HepG2 (cell line): ENCODE data around the gene PRIMPOL. TPM values are rescaled to one million over a fixed set of nuclear protein-coding genes. Genes with fewer than 3 reads are reported as not detected.

Experiments
- DNMT1 ChIP-seq: sonication (generic); formaldehyde crosslinking; IDR thresholded peaks from 2 replicates; pipeline ENCODE4 v1.5.1; 2020; ENCODE audit warnings: mild to moderate bottlenecking, missing genetic modification reagents
- EEA1 ChIP-seq: sonication (generic); formaldehyde crosslinking; IDR thresholded peaks from 2 replicates; pipeline ENCODE4 v1.5.1; 2020; ENCODE audit warnings: mild to moderate bottlenecking, missing genetic modification reagents, borderline replicate concordance
- ELF3 ChIP-seq: IDR thresholded peaks from 2 replicates; pipeline ENCODE4 v1.6.1; 2016; ENCODE audit warnings: missing genetic modification reagents, missing compliant biosample characterization
- FIP1L1 ChIP-seq: fragments of 200-400 bp; formaldehyde crosslinking; IDR thresholded peaks from 2 replicates; pipeline ENCODE4 v1.6.1; 2018; ENCODE audit warnings: low read depth, mild to moderate bottlenecking, low read length, moderate library complexity, borderline replicate concordance; ENCODE audit not compliant: insufficient read depth
- GPBP1L1 ChIP-seq: sonication (generic); formaldehyde crosslinking; IDR thresholded peaks from 2 replicates; pipeline ENCODE4 v1.5.0; 2020; ENCODE audit warnings: mild to moderate bottlenecking, missing genetic modification reagents
- HOXA5 ChIP-seq: sonication (generic); formaldehyde crosslinking; IDR thresholded peaks from 2 replicates; pipeline ENCODE4 v1.4.0; 2020; ENCODE audit warnings: missing genetic modification reagents
- MYC ChIP-seq: sonication (generic); formaldehyde crosslinking; IDR thresholded peaks from 2 replicates; pipeline ENCODE4 v1.9.0; 2021; ENCODE audit warnings: missing genetic modification reagents, borderline replicate concordance
- NPAS2 ChIP-seq: sonication (generic); formaldehyde crosslinking; IDR thresholded peaks from 2 replicates; pipeline ENCODE4 v1.8.0; 2022; ENCODE audit warnings: mild to moderate bottlenecking, missing genetic modification reagents, borderline replicate concordance
- NR2F1 ChIP-seq, 2 experiments: fragments of 450-650 bp in 1 of 2; formaldehyde crosslinking in 1 of 2; IDR thresholded peaks; 2 replicates each; pipeline versions ENCODE4 v1.5.0 to v1.6.1; 2016 to 2020; ENCODE audit warnings: mild to moderate bottlenecking in 1 of 2, missing compliant biosample characterization in 1 of 2, missing genetic modification reagents in 1 of 2, moderate library complexity in 1 of 2
- RBM39 ChIP-seq: fragments of 200-400 bp; formaldehyde crosslinking; IDR thresholded peaks from one replicate; pipeline ENCODE4 v1.6.1; 2018; ENCODE audit warnings: antibody characterized with exemption, mild to moderate bottlenecking, low read depth, low read length; ENCODE audit not compliant: poor library complexity, severe bottlenecking
- SP2 ChIP-seq: sonication (generic); formaldehyde crosslinking; IDR thresholded peaks from 2 replicates; pipeline ENCODE4 v1.5.1; 2020; ENCODE audit warnings: mild to moderate bottlenecking, missing genetic modification reagents
- TEAD2 ChIP-seq: sonication (generic); formaldehyde crosslinking; IDR thresholded peaks from 2 replicates; pipeline ENCODE4 v1.9.0; 2021; ENCODE audit warnings: missing genetic modification reagents
- THAP11 ChIP-seq: IDR thresholded peaks from 2 replicates; pipeline ENCODE4 v1.6.1; 2016; ENCODE audit warnings: missing biosample characterization, missing genetic modification reagents
- ZBTB44 ChIP-seq: sonication (generic); formaldehyde crosslinking; IDR thresholded peaks from 2 replicates; pipeline ENCODE4 v1.4.0; 2020; ENCODE audit warnings: missing genetic modification reagents
- ZNF577 ChIP-seq: sonication (generic); formaldehyde crosslinking; IDR thresholded peaks from 2 replicates; pipeline ENCODE4 v1.4.0; 2020; ENCODE audit warnings: mild to moderate bottlenecking, low read depth, missing genetic modification reagents, borderline replicate concordance
- ZNF616 ChIP-seq: sonication (generic); formaldehyde crosslinking; IDR thresholded peaks from 2 replicates; pipeline ENCODE4 v1.5.0; 2020; ENCODE audit warnings: low read depth, mild to moderate bottlenecking, missing genetic modification reagents
- polyA plus RNA-seq, 8 experiments: library from polyadenylated mRNA; depleted of rRNA in 3 of 8; stranded (reverse) in 7 of 8; unstranded in 1 of 8; fragments of >200 nt; fragmentation: Illumina TruSeq in 4 of 8; extraction: Trizol in 4 of 8; gene quantifications; 2 replicates each; pipeline versions ENCODE4 v1.2.1 to v1.2.3, GENCODE V29; 2011 to 2016; ENCODE audit warnings: low read depth in 4 of 8, missing spikeins in 1 of 8, mixed read lengths in 1 of 8; ENCODE audit not compliant: insufficient read depth in 1 of 8
- total RNA-seq, 5 experiments: library from RNA; depleted of rRNA; stranded (reverse); fragments of >200 nt; fragmentation: Illumina TruSeq; extraction: Trizol; gene quantifications; 2 replicates each; pipeline ENCODE4 v1.2.3, GENCODE V29; 2016; ENCODE audit warnings: low read depth in 1 of 5
- TF ChIP-seq, protein P1 (sequence below): sonication (generic); formaldehyde crosslinking; conservative IDR thresholded peaks from 2 replicates; pipeline ENCODE4 v1.8.0; 2022; ENCODE audit warnings: missing genetic modification reagents
- TF ChIP-seq, protein P2 (sequence below): fragments of 450-650 bp; IDR thresholded peaks from 2 replicates; pipeline ENCODE4 v1.6.1; 2017; ENCODE audit warnings: mild to moderate bottlenecking

Gene PRIMPOL
- total and polyA plus RNA-seq, 2 of the 13 experiments (the other 11 are each of a cell fraction or from before 2014, with no cell fraction given), result 7.3 to 11.0 TPM

GRCh38 chr4:184649026-184649970 is at the start of gene PRIMPOL, which contains the start of gene CASP3 (continued):
- TF ChIP-seq ZBTB44 (CRISPR knock-in tag), result no peak
- no peak for TF ChIP-seq RBM39
- TF ChIP-seq TEAD2, result no peak
- TF ChIP-seq, protein P1, sequence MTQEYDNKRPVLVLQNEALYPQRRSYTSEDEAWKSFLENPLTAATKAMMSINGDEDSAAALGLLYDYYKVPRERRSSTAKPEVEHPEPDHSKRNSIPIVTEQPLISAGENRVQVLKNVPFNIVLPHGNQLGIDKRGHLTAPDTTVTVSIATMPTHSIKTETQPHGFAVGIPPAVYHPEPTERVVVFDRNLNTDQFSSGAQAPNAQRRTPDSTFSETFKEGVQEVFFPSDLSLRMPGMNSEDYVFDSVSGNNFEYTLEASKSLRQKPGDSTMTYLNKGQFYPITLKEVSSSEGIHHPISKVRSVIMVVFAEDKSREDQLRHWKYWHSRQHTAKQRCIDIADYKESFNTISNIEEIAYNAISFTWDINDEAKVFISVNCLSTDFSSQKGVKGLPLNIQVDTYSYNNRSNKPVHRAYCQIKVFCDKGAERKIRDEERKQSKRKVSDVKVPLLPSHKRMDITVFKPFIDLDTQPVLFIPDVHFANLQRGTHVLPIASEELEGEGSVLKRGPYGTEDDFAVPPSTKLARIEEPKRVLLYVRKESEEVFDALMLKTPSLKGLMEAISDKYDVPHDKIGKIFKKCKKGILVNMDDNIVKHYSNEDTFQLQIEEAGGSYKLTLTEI (CRISPR knock-in tag), result no peak
- TF ChIP-seq ELF3 (CRISPR knock-in tag), result peak; percentile 45; the same call in 1 of the 2 replicates
- TF ChIP-seq HOXA5, result peak; percentile 63
- TF ChIP-seq ZNF577, result no peak
- no peak for TF ChIP-seq FIP1L1
- TF ChIP-seq THAP11 (CRISPR knock-in tag), result peak; percentile 53
- TF ChIP-seq, protein P2, sequence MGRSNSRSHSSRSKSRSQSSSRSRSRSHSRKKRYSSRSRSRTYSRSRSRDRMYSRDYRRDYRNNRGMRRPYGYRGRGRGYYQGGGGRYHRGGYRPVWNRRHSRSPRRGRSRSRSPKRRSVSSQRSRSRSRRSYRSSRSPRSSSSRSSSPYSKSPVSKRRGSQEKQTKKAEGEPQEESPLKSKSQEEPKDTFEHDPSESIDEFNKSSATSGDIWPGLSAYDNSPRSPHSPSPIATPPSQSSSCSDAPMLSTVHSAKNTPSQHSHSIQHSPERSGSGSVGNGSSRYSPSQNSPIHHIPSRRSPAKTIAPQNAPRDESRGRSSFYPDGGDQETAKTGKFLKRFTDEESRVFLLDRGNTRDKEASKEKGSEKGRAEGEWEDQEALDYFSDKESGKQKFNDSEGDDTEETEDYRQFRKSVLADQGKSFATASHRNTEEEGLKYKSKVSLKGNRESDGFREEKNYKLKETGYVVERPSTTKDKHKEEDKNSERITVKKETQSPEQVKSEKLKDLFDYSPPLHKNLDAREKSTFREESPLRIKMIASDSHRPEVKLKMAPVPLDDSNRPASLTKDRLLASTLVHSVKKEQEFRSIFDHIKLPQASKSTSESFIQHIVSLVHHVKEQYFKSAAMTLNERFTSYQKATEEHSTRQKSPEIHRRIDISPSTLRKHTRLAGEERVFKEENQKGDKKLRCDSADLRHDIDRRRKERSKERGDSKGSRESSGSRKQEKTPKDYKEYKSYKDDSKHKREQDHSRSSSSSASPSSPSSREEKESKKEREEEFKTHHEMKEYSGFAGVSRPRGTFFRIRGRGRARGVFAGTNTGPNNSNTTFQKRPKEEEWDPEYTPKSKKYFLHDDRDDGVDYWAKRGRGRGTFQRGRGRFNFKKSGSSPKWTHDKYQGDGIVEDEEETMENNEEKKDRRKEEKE, result no peak
- TF ChIP-seq NPAS2, result no peak
- TF ChIP-seq ZNF616 (CRISPR knock-in tag), result no peak
- TF ChIP-seq EEA1 (CRISPR knock-in tag), result no peak
- no peak for TF ChIP-seq GPBP1L1 (CRISPR knock-in tag)
- TF ChIP-seq SP2 (CRISPR knock-in tag), result no peak
- TF ChIP-seq DNMT1, result 0 out of 2 replicates have a peak, but pooled peaks have one; percentile 9
- TF ChIP-seq NR2F1 (CRISPR knock-in tag; IDR thresholded peaks at IDR 0.05), result no peak
- peak; percentile 46; the same call in 1 of the 2 replicates for TF ChIP-seq MYC
